Measurements from ENCODE around the gene IL26.

DNA sequence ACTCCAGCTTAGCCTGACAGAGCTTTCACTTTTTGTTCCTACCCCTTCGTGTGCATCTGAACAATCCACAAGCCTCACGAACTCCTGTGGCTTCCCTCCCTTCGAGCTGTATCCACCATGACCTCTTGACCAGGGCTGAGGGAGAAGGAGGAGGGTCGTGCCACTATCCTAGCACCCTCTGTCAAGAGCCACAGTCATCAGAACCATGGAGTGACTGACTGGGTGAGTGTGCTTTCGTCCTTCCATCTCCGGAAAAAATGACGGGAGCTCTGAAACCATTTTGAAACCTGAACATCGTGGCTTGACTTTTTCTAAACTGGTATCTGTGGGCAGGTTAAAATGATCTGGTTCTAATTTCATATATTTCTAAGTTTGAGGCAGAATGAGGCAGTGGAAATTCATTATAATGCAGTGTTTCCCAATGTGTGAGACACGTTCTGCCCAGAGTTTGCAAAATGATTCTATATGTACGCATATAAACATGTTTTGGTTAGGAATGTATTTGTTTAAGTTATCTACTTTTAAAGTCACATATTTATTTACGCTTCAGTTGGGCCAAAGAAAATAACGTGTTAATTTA is 27.0 kb downstream of the IL26 start:
- no peak for TF ChIP-seq CTCF (IDR thresholded peaks at IDR 0.05)
- TF ChIP-seq POLR2A (IDR thresholded peaks at IDR 0.05): no peak

Data from right lobe of liver (tissue), 4 donors.